Measurements from ENCODE around the gene TADA2A. TPM values are rescaled to one million over a fixed set of nuclear protein-coding genes. Genes with fewer than 3 reads are reported as not detected.

TADA2A gene
- total and polyA plus RNA-seq, 2 of the 8 experiments (the other 6 are each of a cell fraction or from before 2014, with no cell fraction given), result 8.4 to 18.5 TPM

GRCh38 chr17:37375706-37376105, 31.0 kb upstream of the TADA2A start, which contains the start of gene C17orf78 (continued):
- TF ChIP-seq CHD7 (IDR thresholded peaks at IDR 0.05; ENCODE audit: insufficient replicate concordance, low read length), result no peak
- TF ChIP-seq SP4 (IDR thresholded peaks at IDR 0.05; ENCODE audit: low read length), result no peak
- no peak for TF ChIP-seq KDM4A (IDR thresholded peaks at IDR 0.05; ENCODE audit: low read depth, low read length, severe bottlenecking)
- no peak for TF ChIP-seq ZNF274 (IDR thresholded peaks at IDR 0.05; ENCODE audit: borderline replicate concordance, extremely low read depth, low read length)
- TF ChIP-seq HDAC2 (IDR thresholded peaks at IDR 0.05; ENCODE audit: borderline replicate concordance in 1 of 2, low read depth in 2 of 2, low read length in 2 of 2), result no peak
- TF ChIP-seq CREB1 (IDR thresholded peaks at IDR 0.05), result no peak
- no peak for TF ChIP-seq EZH2 (IDR thresholded peaks at IDR 0.05; ENCODE audit: low read depth, low read length, severe bottlenecking)
- TF ChIP-seq NRF1 (IDR thresholded peaks at IDR 0.05; ENCODE audit: low read depth, low read length), result no peak
- no peak for TF ChIP-seq BRCA1 (IDR thresholded peaks at IDR 0.05; ENCODE audit: low read depth, low read length)
- no peak for TF ChIP-seq SRF (IDR thresholded peaks at IDR 0.05; ENCODE audit: low read depth, low read length)
- no peak for TF ChIP-seq BCL11A (IDR thresholded peaks at IDR 0.05; ENCODE audit: low read depth in 2 of 2, low read length in 2 of 2)
- TF ChIP-seq EGR1 (IDR thresholded peaks at IDR 0.05; ENCODE audit: borderline replicate concordance, low read depth, low read length), result no peak
